Bronchial epithelial cell (primary cell): ENCODE results near the gene IL36G. TPM values are rescaled to one million over a fixed set of nuclear protein-coding genes. Genes with fewer than 3 reads are reported as not detected.

Experiments used
- DNase-seq: peaks from one replicate; pipeline ENCODE4 v3.0.0-alpha.2; 2010; ENCODE audit warnings: low read depth
- FAIRE-seq: peaks from 2 replicates; lab custom pipeline; 2011; peaks lifted over from hg19 to GRCh38; lab: Jason Lieb, UNC
- H3K27me3 ChIP-seq: 2 replicates; pipeline ENCODE4 v1.5.1; 2011; ENCODE audit warnings: low read length; ENCODE audit not compliant: control insufficient read depth, insufficient read depth
- H3K36me3 ChIP-seq: 2 replicates; pipeline ENCODE4 v1.5.1; 2011; ENCODE audit warnings: low read length; ENCODE audit not compliant: control insufficient read depth, insufficient read depth
- H3K4me3 ChIP-seq: 2 replicates; pipeline ENCODE4 v1.5.1; 2011; ENCODE audit warnings: mild to moderate bottlenecking, low read depth, low read length, control low read depth
- CTCF ChIP-seq: IDR thresholded peaks from 2 replicates; pipeline ENCODE4 v1.5.1; 2011; ENCODE audit warnings: mild to moderate bottlenecking, moderate library complexity, low read length, control low read depth, inconsistent platforms; ENCODE audit not compliant: insufficient read depth, severe bottlenecking
- total RNA-seq: library from RNA; depleted of rRNA; stranded (reverse); fragments of >200 nt; gene quantifications from 2 replicates; pipeline ENCODE4 v1.2.1, GENCODE V29; 2014

Gene IL36G
- total RNA-seq, 1 donor from 2014 or later = not detected

- no peak for TF ChIP-seq CTCF
- Histone ChIP-seq H3K36me3 (no peaks in the 10 kb centered on the region), H3K27me3 (no peaks in the 10 kb centered on the region), H3K4me3 (no peak overlapping the region)
- no peak for DNase-seq
- no peak for FAIRE-seq
These were observed 36.8 kb upstream of the IL36G start for GRCh38 chr2:112940859-112941625.

DNA sequence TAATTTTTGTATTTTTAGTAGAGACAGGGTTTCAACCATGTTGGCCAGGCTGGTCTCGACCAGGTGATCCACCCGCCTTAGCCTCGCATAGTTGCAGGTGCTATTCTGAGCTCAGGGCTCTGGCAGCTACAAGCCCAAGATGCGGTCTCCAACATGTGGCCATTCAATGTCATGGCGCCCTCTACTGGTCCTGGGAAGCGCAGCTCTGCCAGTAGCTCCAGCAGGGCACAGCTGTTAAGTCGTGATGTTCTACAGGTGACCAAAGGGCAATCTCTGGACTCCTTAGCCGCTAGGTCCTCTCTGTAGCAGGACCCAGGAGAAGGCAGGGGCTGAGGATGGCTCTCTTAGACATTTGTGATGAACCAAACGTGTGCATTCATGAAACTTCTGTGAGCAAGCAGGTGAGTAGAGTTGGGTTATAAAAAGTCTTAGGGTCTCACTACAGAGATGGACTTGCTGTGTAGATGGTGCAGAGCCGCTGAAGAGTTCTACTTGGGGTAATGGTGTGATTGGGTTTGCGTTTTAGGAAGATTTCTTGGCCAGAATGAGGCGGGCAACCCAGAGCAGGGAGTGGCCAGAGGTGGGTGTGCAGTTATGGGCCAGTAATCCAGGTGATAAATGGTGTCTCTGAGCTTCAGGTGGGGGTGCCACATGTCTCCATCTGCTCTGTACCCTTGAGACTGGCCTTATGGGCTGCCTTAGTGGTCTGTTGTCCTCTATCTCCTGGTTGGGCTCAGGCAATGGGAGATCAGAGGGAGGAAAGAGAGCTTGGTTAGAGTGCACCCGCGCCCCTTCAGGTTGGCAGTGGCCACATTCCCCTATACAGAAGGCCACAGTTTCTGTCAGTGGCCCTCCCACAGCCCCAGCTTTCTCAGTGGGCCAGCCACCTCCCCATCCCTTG, 35.8 kb upstream of the IL36G start:
- peak; percentile 72 for FAIRE-seq
- no peak overlapping the region for H3K4me3 ChIP-seq
- peak; percentile 98 for TF ChIP-seq CTCF
- peak; percentile 76 for DNase-seq
- H3K36me3 ChIP-seq = no peaks in the 10 kb centered on the region
- H3K27me3 ChIP-seq = no peaks in the 10 kb centered on the region

- FAIRE-seq (no peak), DNase-seq (peak; percentile 72)
- no peaks in the 10 kb centered on the region for H3K36me3 ChIP-seq
- TF ChIP-seq CTCF = no peak
- no peaks in the 10 kb centered on the region for H3K27me3 ChIP-seq
- H3K4me3 ChIP-seq = no peak overlapping the region
These were observed 35.2 kb upstream of the IL36G start for GRCh38 chr2:112942654-112943002.

GRCh38 chr2:112944971-112945370, 32.8 kb upstream of the IL36G start:
- no peak for FAIRE-seq
- no peak for DNase-seq

DNA sequence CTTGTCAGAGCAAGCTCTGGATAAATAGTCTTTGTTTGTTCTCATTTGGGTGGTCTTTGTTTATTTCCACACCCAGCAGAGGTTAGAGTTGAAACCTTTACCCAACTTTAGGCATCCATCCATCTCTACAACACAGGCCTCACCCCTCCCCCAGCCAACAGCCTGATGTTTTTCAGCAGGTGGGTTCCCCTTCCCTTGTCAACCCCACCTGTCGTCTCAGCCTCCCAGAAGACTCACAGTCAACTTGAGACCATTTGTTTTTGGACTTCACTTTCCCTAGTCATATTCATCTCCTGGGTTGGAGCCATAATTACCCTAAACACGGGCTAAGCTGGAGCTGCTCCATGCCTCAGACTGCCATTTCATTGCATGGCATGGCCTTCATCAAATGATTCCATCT, 31.7 kb upstream of the IL36G start:
- Histone ChIP-seq H3K27me3 (no peaks in the 10 kb centered on the region), H3K4me3 (no peak overlapping the region), H3K36me3 (no peaks in the 10 kb centered on the region)
- no peak for TF ChIP-seq CTCF
- no peak for DNase-seq
- FAIRE-seq = no peak

More at GRCh38 chr2:112944971-112945370, 32.8 kb upstream of the IL36G start:
- H3K27me3 ChIP-seq = no peaks in the 10 kb centered on the region
- no peaks in the 10 kb centered on the region for H3K36me3 ChIP-seq
- H3K4me3 ChIP-seq = no peak overlapping the region
- no peak for TF ChIP-seq CTCF
